ENCODE measurements around the gene ARHGEF1. TPM values are rescaled to one million over a fixed set of nuclear protein-coding genes. Genes with fewer than 3 reads are reported as not detected.

ARHGEF1 gene
- total RNA-seq (100 to 1,000 TPM; 929 to 961 TPM), total RNA-seq (368 to 655 reads per million in 2 donors)

- peak within 1 kb of the TSS; percentile 99 for H3K4me3 Mint-ChIP-seq
- no peaks in the 10 kb centered on the region for H3K9me3 ChIP-seq (ENCODE audit: control insufficient read depth, low read length, poor library complexity, severe bottlenecking)
- no peaks in the 10 kb centered on the region for H3K27me3 Mint-ChIP-seq
- H3K36me3 Mint-ChIP-seq (ENCODE audit: low read depth): peaks cover 14% of the 10 kb centered on the region
- peaks cover 54% of the 10 kb centered on the region for H3K4me1 Mint-ChIP-seq
- peak within 1 kb of the TSS; percentile 99 for H3K27ac Mint-ChIP-seq
- ATAC-seq (peak; percentile 15), DNase-seq (peak; percentile 43 to 60 (median 55))
Measured at GRCh38 chr19:41882568-41883462, at the start of gene ARHGEF1. ARHGEF1 (plus strand) TSS chr19:41883184; CDS start chr19:41888083, 4,899 bp downstream.

GRCh38 chr19:41837981-41838708 lies 44.8 kb upstream of the ARHGEF1 start:
- Mint-ChIP-seq H3K4me1 (peaks cover 2% of the 10 kb centered on the region), H3K27ac (no peak overlapping the region), H3K36me3 (ENCODE audit: low read depth) (peaks cover 2% of the 10 kb centered on the region), H3K27me3 (peaks cover 37% of the 10 kb centered on the region), H3K4me3 (no peak overlapping the region)
- no peaks in the 10 kb centered on the region for H3K9me3 ChIP-seq (ENCODE audit: control insufficient read depth, low read length, poor library complexity, severe bottlenecking)
- ATAC-seq (no peak), DNase-seq (no peak)

GRCh38 chr19:41839211-41839610 lies 43.8 kb upstream of the ARHGEF1 start:
- DNase-seq (no peak), ATAC-seq (no peak)
- Mint-ChIP-seq H3K36me3 (ENCODE audit: low read depth) (peaks cover 2% of the 10 kb centered on the region), H3K4me1 (peaks cover 2% of the 10 kb centered on the region), H3K27me3 (peaks cover 35% of the 10 kb centered on the region), H3K4me3 (no peak overlapping the region), H3K27ac (no peak overlapping the region)
- no peaks in the 10 kb centered on the region for H3K9me3 ChIP-seq (ENCODE audit: control insufficient read depth, low read length, poor library complexity, severe bottlenecking)

- no peaks in the 10 kb centered on the region for H3K9me3 ChIP-seq (ENCODE audit: control insufficient read depth, low read length, poor library complexity, severe bottlenecking)
- ATAC-seq: no peak
- Mint-ChIP-seq H3K27ac (peak overlapping the region; percentile 35), H3K27me3 (peaks cover 8% of the 10 kb centered on the region), H3K4me1 (no peaks in the 10 kb centered on the region), H3K4me3 (no peak overlapping the region), H3K36me3 (ENCODE audit: low read depth) (peaks cover 6% of the 10 kb centered on the region)
- DNase-seq: no peak
Measured at GRCh38 chr19:41843371-41843770, 39.6 kb upstream of the ARHGEF1 start.

GRCh38 chr19:41844601-41845000 lies 38.4 kb upstream of the ARHGEF1 start, which contains the start of gene LYPD4:
LYPD4 (minus strand) TSS chr19:41844683; CDS start chr19:41839285, 5,398 bp downstream.
- H3K9me3 ChIP-seq (ENCODE audit: control insufficient read depth, low read length, poor library complexity, severe bottlenecking): no peaks in the 10 kb centered on the region
- Mint-ChIP-seq H3K27ac (peak within 1 kb of the TSS; percentile 35), H3K27me3 (peaks cover 9% of the 10 kb centered on the region), H3K4me1 (no peaks in the 10 kb centered on the region), H3K4me3 (no peak within 1 kb of the TSS), H3K36me3 (ENCODE audit: low read depth) (peaks cover 6% of the 10 kb centered on the region)
- DNase-seq (no peak), ATAC-seq (no peak)

- DNase-seq: no peak
Measured at GRCh38 chr19:41845001-41845050, 38.2 kb upstream of the ARHGEF1 start, which contains the start of gene DMRTC2. DMRTC2 (plus strand) TSS chr19:41845042; CDS start chr19:41847429, 2,387 bp downstream.

GRCh38 chr19:41845051-41845590 lies 37.9 kb upstream of the ARHGEF1 start:
- no peak for ATAC-seq
- H3K4me3 Mint-ChIP-seq: no peak overlapping the region
- H3K27me3 Mint-ChIP-seq: peaks cover 9% of the 10 kb centered on the region
- DNase-seq: no peak
- H3K27ac Mint-ChIP-seq: no peak overlapping the region
- peaks cover 6% of the 10 kb centered on the region for H3K36me3 Mint-ChIP-seq (ENCODE audit: low read depth)
- no peaks in the 10 kb centered on the region for H3K4me1 Mint-ChIP-seq
- H3K9me3 ChIP-seq (ENCODE audit: control insufficient read depth, low read length, poor library complexity, severe bottlenecking): no peaks in the 10 kb centered on the region

More at GRCh38 chr19:41845001-41845050, 38.2 kb upstream of the ARHGEF1 start, which contains the start of gene DMRTC2:
- Mint-ChIP-seq H3K36me3 (ENCODE audit: low read depth) (peaks cover 6% of the 10 kb centered on the region), H3K4me3 (no peak within 1 kb of the TSS), H3K27me3 (peaks cover 9% of the 10 kb centered on the region), H3K27ac (peak within 1 kb of the TSS; percentile 35), H3K4me1 (no peaks in the 10 kb centered on the region)
- ATAC-seq: no peak
- no peaks in the 10 kb centered on the region for H3K9me3 ChIP-seq (ENCODE audit: control insufficient read depth, low read length, poor library complexity, severe bottlenecking)

- H3K4me1 Mint-ChIP-seq: peaks cover 2% of the 10 kb centered on the region
- ATAC-seq: no peak
Measured at GRCh38 chr19:41847351-41848105, 35.5 kb upstream of the ARHGEF1 start.

GRCh38 chr19:41848666-41849065 lies 34.3 kb upstream of the ARHGEF1 start:
- peaks cover 32% of the 10 kb centered on the region for H3K27me3 Mint-ChIP-seq
- DNase-seq (no peak), ATAC-seq (no peak)
- H3K4me3 Mint-ChIP-seq: no peak overlapping the region
- no peaks in the 10 kb centered on the region for H3K9me3 ChIP-seq (ENCODE audit: control insufficient read depth, low read length, poor library complexity, severe bottlenecking)
- H3K4me1 Mint-ChIP-seq: peaks cover 3% of the 10 kb centered on the region
- peaks cover 6% of the 10 kb centered on the region for H3K36me3 Mint-ChIP-seq (ENCODE audit: low read depth)
- H3K27ac Mint-ChIP-seq: no peak overlapping the region

More at GRCh38 chr19:41847351-41848105, 35.5 kb upstream of the ARHGEF1 start:
- Mint-ChIP-seq H3K27ac (no peak overlapping the region), H3K27me3 (peaks cover 28% of the 10 kb centered on the region), H3K36me3 (ENCODE audit: low read depth) (peaks cover 6% of the 10 kb centered on the region), H3K4me3 (no peak overlapping the region)
- no peaks in the 10 kb centered on the region for H3K9me3 ChIP-seq (ENCODE audit: control insufficient read depth, low read length, poor library complexity, severe bottlenecking)
- DNase-seq: no peak

GRCh38 chr19:41849067-41849466 lies 33.9 kb upstream of the ARHGEF1 start:
- H3K9me3 ChIP-seq (ENCODE audit: control insufficient read depth, low read length, poor library complexity, severe bottlenecking): no peaks in the 10 kb centered on the region
- DNase-seq (no peak), ATAC-seq (no peak)
- H3K27ac Mint-ChIP-seq: no peak overlapping the region
- H3K4me3 Mint-ChIP-seq: no peak overlapping the region
- H3K27me3 Mint-ChIP-seq: peaks cover 35% of the 10 kb centered on the region
- peaks cover 6% of the 10 kb centered on the region for H3K36me3 Mint-ChIP-seq (ENCODE audit: low read depth)
- peaks cover 4% of the 10 kb centered on the region for H3K4me1 Mint-ChIP-seq

GRCh38 chr19:41850381-41850780 lies 32.6 kb upstream of the ARHGEF1 start:
- Mint-ChIP-seq H3K36me3 (ENCODE audit: low read depth) (peaks cover 6% of the 10 kb centered on the region), H3K27me3 (peaks cover 46% of the 10 kb centered on the region), H3K27ac (no peak overlapping the region), H3K4me3 (no peak overlapping the region), H3K4me1 (peaks cover 7% of the 10 kb centered on the region)
- ATAC-seq (no peak), DNase-seq (no peak)
- no peaks in the 10 kb centered on the region for H3K9me3 ChIP-seq (ENCODE audit: control insufficient read depth, low read length, poor library complexity, severe bottlenecking)

GRCh38 chr19:41851456-41851855 lies 31.5 kb upstream of the ARHGEF1 start:
- no peaks in the 10 kb centered on the region for H3K9me3 ChIP-seq (ENCODE audit: control insufficient read depth, low read length, poor library complexity, severe bottlenecking)
- DNase-seq: no peak
- Mint-ChIP-seq H3K36me3 (ENCODE audit: low read depth) (no peaks in the 10 kb centered on the region), H3K27me3 (peaks cover 46% of the 10 kb centered on the region), H3K27ac (no peak overlapping the region), H3K4me3 (no peak overlapping the region), H3K4me1 (peaks cover 7% of the 10 kb centered on the region)
- ATAC-seq: no peak

GRCh38 chr19:41853344-41853743 lies 29.6 kb upstream of the ARHGEF1 start:
- ATAC-seq (no peak), DNase-seq (no peak)
- Mint-ChIP-seq H3K36me3 (ENCODE audit: low read depth) (no peaks in the 10 kb centered on the region), H3K27ac (no peak overlapping the region), H3K4me1 (peaks cover 7% of the 10 kb centered on the region), H3K27me3 (peaks cover 46% of the 10 kb centered on the region), H3K4me3 (no peak overlapping the region)
- no peaks in the 10 kb centered on the region for H3K9me3 ChIP-seq (ENCODE audit: control insufficient read depth, low read length, poor library complexity, severe bottlenecking)

Measured in T-helper 17 cell (primary cell).